CD4-positive, alpha-beta T cell treated with Interleukin-15 for 1 hour (primary cell): ENCODE data around the gene UBE2R2.
"Not testable (repeated sequence)": the region's sequence is repeated elsewhere in the genome, so short reads cannot be mapped to it uniquely, and the experiment has no call there.

ENCODE experiments used
- DNase-seq: peaks from one replicate; pipeline ENCODE4 v3.0.0-alpha.2; 2020

The UBE2R2 gene

DNA sequence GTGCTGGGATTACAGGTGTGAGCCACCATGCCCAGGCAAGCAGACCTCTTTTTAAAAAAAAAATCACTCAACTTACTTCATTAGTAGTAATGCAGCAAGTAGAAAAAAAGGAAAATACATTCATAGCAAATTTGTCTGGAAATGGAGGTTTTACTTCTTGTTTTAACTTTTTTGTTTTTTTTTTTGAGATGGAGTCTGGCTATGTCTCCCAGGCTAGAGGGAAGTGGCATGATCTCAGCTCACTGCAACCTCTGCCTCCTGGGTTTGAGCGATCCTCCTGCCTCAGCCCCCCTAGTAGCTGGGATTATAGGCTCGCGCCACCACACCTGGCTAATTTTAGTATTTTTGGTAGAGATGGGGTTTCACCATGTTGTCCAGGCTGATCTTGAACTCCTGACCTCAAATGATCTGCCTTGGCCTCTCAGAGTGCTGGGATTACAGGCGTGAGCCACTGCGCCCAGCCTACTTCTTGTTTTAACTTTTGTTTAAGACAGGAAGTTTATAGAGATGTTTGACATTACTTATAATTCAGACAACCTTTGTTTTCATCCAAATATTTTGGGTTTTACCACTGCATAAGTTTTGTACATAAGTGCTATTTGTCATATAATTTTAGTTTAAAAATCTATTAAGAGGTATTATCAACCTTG, 26.5 kb downstream of the UBE2R2 start:
- DNase-seq, result peak; percentile 22

DNA sequence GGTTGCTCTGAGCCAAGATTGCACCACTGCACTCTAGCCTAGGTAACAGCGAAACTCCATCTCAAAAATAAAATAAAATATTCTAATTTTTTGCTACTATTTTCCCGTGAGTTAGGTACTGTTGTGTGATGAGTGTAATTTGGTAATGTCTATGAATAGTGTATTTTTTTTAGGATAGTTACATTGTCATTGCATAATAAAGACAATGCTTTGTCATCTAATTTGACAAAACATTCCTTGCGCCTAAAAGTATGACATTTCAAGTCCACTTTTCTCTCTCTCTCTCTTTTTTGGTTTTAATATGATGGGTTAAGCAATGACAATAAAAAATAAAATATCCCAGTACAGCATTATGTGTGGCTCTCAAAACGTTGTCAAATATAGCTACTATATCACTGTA, 29.3 kb downstream of the UBE2R2 start:
- DNase-seq, result no peak

DNA sequence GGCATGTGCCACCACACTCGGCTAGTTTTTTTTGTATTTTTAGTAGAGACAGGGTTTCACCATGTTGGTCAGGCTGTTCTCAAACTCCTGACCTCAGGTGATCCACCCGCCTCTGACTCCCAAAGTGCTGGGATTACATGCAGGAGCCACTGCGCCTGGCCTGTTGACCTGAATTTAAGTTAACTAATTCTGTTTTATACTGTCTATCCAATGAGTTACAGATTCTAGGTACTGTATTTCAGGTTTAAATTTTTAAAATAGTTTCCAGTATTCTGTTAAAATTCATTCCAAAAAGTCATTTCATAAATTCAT, 30.9 kb downstream of the UBE2R2 start:
- DNase-seq, result not testable (repeated sequence)

DNA sequence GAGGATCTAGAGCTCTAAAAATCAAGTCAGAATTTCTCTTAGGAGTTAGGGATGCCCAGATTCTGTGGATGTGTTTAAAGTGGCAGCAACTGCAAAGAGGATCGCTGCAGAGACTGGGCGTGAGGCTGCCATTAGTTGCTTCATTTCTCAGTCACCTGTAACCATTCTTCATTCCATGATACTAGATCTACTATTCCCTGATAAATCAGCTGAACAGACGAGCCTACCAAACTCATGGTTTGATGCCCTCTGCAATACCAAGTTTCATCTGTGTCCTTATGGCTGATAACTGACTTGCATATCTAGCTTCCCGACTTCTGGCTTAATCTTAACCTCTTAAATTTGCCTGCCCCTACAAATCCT, 33.3 kb downstream of the UBE2R2 start:
- no peak for DNase-seq

DNA sequence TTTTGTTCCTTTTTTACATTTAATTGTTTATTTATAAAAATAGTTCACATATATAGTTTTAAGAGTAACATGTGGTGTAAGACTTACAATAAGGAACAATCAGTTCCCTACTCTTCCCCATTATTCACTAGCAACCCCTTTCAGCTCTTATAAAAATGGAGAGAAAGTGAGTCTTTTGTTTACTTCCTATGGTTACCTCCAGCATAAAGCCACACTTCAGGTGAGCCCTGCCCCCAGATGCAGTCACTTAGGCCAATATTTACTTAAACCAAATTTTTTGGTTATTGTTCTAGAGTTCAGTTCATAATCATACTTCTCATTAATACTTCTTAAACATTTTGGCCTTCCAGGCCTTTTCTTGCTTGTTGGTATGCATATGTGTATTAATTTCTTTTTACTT, 33.7 kb downstream of the UBE2R2 start:
- no peak for DNase-seq

DNA sequence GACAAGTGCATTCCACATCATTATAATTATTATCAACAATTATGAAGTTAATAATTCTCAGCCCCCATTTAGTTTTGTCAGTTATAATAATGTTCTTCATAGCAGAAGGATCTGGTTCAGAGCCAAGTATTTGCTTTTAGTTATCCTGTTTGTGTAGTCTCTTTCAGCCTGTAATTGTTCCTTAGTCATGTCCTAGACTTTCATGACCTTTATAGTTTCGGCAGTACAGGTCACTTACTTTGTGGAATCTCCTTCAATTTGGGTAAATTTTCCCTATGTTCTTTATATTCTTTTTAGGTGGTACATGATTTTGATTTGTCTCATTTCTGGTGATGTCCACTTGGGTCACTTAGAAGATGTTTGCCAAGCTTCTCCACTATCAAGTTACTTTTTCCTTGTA, 34.3 kb downstream of the UBE2R2 start:
- DNase-seq, result no peak

DNA sequence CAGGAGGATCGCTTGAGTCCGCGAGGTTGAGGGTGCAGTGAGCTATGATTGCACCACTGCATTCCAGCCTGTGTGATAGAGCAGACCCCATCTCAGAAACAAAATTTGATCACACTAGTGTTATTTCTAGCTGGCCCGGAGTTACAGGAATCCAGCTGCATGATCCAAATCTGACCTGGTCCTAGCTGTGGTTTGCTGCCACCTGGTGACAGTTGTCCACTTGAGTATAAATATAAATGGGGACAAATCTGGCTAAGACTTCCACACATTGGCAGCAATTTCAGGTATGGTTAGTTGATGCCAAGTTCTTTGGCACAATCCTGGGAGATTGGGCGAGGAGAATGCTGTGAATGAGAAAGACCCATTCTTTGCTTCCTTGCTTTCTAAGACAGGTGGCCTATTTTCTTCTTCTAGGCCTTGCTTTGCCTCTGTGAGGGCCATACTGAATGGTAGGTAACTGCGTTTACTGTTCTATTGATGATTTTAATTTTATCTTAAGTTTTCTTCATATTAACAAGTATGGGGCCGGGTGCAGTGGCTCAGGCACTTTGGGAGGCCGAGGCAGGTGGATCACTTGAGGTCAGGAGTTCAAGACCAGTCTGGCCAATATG, 35.4 kb downstream of the UBE2R2 start:
- DNase-seq, result peak; percentile 62

DNA sequence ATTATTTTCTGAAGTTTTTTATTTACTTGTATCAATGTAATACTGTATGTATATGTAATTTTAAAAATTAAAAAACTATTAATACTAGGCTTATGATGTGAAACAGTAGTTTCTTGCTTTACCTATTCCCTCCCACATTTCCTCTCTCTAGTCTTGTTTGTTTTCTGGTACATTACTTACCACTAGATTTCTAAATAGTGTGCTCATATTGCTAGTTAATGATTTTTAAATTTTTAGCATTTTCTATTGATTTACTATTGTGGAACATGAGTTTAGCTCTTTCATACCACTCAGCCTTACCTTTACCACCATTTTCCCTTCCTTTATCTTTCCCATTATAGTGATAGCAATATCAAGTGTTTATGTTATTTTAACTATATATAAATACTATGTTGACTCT, 39.3 kb downstream of the UBE2R2 start:
- no peak for DNase-seq

DNA sequence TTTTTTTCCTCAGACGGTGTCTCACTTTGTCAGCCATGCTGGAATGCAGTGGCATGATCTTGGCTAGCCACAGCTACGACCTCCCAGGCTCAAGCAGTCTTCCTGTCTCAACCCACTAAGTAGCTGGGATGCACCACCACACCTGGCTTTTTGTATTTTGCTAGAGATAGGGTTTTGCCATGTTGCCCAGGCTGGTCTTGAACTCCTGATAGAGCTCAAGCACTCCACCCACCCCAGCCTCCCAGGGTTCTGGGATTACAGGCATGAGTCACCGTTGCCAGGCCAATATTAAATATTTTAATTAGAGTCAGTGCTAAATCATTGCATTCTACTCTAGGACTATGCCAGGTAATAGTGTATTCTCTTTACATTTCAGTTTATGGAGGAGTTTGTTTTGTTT, 41.5 kb downstream of the UBE2R2 start:
- no peak for DNase-seq

DNA sequence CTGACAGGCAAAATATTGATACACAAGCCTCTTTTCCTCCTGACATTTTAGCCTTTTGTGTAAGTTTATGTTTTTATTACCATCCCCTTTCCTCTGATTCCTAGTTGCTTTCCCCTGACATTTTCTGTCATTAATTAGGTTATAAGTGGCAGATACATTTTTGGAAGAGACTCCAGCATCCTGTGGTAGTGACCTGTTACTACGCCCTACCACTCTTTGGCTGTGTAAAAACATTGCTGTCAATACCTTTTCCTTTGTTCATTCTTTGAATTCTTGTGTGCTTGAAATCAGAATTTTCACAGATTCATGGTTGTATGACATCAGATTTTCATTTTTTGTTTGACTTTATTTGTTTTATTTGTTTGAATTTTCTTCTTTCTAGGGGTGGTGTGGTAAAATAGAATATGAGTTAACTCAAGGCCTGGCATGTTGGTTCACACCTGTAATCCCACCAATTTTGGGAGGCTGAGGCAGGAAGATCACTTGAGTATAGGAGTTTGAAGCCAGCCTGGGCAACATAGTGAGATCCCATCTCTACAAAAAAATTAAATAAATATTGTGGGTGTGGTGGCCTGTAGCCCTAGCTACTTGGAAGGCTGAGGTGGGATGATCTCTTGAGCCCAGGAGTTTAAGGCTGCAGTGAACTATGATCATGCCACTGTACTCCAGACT, 43.4 kb downstream of the UBE2R2 start:
- DNase-seq, result no peak

DNA sequence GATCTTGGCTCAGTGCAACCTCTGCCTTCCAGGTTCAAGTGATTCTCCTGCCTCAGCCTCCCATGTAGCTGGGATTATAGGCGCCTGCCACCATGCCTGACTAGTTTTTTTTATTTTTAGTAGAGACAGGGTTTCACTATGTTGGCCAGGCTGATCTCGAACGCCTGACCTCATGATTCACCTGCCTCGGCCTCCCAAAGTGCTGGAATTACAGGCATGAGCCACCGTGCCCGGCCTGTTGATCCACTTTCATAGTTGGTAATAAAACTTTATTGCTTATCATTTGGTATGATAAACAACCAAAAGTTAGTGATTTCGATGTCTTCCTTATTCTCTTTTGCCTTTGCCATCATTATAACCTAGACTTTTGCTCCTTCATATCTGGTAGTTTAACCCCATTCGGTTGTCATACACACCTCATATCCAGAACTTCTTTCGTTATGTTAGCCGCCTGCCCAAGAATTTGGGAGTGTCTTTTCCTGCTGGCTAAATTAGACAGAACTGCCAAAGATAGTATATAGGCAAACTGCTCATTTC, 45.0 kb downstream of the UBE2R2 start:
- no peak for DNase-seq

DNA sequence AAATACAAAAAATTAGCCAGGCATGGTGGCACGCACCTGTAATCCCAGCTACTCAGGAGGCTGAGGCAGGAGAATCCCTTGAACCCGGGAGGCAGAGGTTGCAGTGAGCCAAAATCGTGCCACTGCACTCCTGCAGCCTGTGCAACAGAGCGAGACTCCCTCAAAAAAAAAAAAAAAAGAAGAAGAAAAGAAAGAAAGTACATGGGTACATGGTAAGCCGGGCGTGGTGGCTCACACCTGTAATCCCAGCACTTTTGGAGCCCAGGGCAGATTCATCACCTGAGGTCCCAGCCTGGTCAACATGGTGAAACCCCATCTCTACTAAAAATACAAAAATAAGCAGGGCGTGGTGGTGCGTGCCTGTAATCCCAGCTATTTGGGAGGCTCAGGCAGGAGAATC, 46.1 kb downstream of the UBE2R2 start:
- not testable (repeated sequence) for DNase-seq

DNA sequence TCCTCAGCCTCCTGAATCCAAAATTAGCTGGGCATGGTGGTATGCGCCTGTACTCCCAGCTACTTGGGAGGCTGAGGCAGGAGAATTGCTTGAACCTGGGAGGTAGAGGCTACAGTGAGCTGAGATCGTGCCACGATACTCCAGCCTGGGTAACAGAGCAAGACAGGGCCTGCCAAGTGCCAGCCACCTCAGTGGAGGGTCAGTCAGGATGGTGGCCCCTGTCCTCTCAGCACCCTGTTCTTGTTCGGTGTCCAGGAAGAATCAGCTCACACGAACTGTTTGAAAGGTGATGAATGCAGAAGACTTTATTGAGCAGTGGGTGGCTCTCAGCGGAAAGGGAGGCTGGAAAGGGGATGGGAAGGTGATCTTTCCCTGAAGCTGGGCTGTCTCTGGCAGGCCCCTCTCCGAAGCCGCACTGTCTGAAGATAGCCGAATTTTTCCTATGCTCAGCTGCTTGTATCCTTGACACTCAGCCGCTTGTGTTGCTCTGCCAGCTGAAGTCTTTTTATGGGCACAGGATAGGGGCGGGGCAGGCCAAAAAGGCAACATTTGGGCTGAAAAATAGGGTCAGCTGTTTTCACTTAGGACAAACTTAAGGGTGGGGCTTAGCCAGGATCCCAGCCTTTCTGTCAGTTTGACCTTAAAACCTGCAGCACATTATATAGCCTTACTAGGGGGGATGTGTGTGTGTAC, 50.9 kb downstream of the UBE2R2 start:
- no peak for DNase-seq

DNA sequence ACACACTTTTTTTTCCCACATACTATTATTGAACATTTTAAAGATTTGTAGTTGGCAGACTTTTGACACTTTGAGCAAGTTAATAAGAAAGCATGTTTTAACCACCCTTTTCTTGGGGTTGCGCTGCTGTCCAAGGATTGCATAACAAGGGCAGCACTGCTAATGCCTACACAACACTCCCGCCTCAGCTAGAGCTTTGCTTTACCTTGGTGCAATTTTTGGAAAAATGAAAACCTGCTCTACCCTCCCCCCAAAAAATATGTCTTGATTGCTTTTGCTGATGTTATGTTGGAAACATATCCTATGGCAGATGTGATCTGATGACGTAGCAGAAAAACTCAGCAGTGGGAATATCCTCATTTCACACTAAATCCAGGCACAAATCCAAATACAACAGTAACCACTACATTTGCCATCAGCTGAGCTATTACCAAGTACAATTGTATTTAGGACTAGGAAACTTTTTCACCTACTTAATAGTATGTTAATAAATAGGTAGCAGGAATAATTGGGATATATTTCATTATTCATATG, 51.5 kb downstream of the UBE2R2 start:
- no peak for DNase-seq

DNA sequence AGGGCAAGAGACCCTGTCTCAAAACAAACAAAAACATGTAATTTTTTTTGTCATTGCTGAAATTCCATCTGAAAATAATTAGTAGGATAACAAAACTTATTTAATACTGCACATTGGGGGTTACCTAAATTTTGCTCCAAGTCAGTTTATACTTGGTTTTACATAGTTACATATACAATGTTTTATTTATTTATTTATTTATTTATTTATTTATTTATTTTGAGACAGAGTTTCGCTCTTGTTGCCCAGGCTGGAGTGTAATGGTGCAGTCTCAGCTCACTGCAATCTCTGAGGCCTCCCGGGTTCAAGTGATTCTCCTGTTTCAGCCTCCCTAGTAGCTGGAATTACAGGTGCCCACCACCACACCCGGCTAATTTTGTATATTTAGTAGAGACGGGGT, 52.3 kb downstream of the UBE2R2 start:
- DNase-seq, result not testable (repeated sequence)

DNA sequence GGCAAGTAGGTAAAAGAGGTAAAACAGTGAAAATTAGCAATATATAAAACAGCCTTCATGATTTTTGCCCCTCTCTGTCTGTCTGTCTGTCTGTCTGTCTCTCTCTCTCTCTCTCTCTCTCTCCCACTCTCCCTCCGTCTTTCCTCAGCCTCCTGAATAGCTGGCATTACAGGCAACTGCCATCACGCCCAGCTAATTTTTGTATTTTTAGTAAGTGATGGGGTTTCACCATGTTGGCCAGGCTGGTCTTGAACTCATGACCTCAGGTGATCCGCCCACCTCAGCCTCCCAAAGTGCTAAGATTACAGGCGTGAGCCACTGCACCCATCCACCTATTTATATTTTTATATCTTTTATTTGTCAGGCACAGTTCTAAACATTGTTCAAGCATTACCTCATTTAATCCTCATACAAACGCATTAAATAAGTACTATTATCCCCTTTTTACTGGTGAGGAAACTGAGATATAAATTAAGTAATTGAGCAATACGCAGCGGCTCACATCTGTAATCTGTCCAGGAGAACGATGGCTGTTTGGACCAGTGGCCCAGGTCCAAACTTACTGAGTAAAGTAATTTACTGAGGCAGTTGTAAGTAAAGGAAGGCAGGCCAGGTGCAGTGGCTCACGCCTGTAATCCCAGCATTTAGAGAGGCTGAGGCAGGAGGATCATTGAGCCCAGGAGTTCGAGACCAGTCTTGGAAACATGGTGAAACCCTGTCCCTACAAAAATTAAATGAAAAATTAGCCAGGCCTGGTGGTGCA, 60.9 kb downstream of the UBE2R2 start:
- DNase-seq, result no peak

DNA sequence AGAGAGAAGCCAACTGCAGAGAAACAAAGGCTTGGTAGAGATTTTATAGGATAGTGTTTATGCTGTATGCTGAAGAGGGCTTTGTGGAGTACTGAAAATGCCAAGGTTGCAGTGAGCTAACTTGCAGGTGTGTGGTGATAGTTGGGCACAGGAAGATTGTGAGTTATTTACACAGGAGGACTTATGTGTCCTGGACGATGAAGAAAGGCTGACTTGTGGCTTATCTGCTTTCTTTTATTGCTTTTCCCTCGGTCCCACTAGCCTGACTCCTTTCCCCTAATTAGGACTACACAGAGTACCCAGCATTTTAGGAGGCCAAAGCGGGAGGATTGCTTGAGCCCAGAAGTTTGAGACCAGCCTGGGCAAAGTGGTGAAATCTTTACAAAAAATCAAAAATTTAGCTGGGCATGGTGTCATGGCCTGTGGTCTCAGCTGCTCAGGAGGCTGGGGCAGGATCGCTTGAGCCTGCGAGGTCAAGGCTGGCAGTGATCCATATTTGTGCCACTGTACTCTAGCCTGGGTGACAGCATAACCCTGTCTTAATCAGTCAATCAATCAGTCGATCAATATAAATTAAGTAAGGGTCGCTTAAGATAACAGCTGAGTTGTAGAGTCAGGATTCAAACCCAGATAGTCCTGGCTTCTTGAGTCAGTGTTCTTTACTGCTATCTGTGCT, 61.9 kb downstream of the UBE2R2 start:
- no peak for DNase-seq

DNA sequence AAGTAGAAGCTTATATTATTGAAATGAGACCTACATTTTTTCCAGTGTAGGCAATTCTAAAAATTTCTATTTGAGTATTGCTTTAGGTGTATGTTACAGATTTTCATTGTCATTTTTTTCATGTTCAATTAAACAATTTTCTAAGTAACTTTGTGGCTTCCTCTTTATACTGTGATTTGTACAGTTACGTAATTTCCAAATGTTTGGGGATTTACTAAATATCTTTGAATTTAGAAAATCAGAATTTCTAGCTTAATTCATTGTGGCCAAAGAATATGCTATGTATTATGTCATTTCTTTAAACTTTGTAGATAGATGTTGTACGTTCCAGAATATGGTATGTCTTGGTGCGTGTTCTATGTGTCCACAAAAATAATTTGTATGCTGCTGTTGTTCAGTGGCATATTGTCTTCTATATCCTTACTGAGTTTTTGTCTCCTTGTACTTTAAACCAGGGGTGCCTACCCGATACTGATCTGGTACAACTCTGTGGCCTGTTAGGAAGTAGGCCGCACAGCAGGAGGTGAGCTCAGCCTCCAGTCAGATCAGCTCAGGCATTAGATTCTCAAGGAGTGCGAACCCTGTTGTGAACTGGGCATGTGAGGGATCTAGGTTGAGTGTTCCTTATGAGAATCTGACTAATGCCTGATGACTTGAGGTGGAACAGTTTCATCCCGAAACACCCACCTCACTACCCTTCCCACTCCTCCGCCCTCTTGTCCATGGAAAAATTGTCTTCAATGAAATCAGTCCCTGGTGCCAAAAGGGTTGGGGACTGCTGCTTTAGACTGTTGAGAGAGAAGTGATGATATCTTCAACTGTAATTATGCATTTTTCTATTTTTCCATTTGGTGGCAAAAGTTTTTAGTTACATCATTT, 63.5 kb downstream of the UBE2R2 start:
- DNase-seq, result no peak

DNA sequence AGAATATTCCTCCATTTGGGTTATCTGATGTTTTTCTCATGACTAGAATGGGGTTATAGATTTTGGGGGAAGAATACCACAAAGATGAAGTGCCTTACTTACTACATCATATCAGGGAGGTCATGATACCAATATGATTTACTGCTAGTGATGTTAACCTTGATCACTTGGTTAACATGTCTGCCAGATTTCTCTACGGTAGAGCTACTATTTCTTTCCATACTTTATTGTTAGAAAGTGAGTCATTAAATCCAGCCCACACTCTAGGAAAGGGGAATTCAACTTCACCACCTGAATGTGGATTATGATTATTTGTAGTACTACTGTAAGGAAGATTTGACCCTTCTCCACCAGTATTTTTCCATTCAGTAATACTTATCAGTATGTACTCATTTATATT, 64.7 kb downstream of the UBE2R2 start:
- no peak for DNase-seq

DNA sequence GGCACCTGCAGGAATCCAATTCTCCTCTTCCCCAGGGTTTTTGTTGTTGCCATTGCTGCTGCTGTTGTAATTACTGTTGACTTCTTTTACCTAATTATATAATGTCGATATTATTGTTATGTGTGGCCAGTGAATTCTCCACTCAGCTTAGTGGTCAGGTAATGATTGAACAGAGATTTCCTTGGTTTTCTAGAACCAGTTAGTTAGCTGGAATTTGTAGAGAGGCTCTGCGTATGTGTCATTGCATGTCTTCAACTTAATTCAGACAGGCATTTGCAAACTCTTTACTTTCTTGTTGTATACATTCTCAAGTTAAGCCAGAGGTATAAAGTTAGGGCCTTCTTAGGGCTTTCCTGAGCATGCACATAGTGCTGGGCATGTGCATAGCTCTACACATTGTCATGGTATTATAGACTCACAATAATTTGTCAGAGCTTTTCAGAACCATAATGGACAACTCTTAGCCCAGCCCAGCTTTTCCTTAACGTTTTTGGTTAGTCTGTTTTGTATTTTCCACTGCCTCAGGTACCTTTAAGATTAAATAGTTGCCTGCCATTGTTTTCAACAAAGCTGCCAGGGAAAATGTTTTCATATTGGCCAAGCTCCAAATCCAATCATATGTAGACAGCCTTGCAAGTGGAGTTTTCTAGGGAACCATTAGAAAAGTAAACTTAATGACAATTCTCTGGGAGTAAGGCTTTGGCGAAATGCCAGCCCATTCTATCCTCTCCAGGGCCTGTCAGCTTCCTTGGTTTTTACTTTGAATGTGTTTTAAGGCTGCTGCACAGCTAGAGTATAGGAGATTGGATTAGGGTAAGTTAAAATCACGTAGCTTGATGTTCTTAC, 68.1 kb downstream of the UBE2R2 start:
- DNase-seq, result no peak
